ENCODE measurements around the gene CHST15.

GRCh38 chr10:123997013-123997412 lies 96.4 kb downstream of the CHST15 start:
- TF ChIP-seq, protein P1, sequence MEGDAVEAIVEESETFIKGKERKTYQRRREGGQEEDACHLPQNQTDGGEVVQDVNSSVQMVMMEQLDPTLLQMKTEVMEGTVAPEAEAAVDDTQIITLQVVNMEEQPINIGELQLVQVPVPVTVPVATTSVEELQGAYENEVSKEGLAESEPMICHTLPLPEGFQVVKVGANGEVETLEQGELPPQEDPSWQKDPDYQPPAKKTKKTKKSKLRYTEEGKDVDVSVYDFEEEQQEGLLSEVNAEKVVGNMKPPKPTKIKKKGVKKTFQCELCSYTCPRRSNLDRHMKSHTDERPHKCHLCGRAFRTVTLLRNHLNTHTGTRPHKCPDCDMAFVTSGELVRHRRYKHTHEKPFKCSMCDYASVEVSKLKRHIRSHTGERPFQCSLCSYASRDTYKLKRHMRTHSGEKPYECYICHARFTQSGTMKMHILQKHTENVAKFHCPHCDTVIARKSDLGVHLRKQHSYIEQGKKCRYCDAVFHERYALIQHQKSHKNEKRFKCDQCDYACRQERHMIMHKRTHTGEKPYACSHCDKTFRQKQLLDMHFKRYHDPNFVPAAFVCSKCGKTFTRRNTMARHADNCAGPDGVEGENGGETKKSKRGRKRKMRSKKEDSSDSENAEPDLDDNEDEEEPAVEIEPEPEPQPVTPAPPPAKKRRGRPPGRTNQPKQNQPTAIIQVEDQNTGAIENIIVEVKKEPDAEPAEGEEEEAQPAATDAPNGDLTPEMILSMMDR (conservative IDR thresholded peaks at IDR 0.05; ENCODE audit: low read length) = no peak
- no peak for TF ChIP-seq EZH2phosphoT487 (IDR thresholded peaks at IDR 0.05; ENCODE audit: borderline replicate concordance)

Data from Loucy (cell line).